Naive B cell (primary cell): ENCODE data around the gene ZPBP2. TPM values are rescaled to one million over a fixed set of nuclear protein-coding genes. Genes with fewer than 3 reads are reported as not detected.
"Not testable (repeated sequence)": the region's sequence is repeated elsewhere in the genome, so short reads cannot be mapped to it uniquely, and the experiment has no call there.

Experiments used
- ATAC-seq, 2 donors: fragments of 150-1000 bp; cut with Tn5 transposase; 2 replicates each; pipeline ENCODE4 v1.10.0; 2021; ENCODE audit warnings: low read depth in 2 of 2, mild to moderate bottlenecking in 2 of 2, moderate library complexity in 2 of 2
- DNase-seq: peaks from one replicate; pipeline ENCODE4 v3.0.0; 2022
- H3K27ac Mint-ChIP-seq, 6 donors: one replicate each; pipeline ENCODE4 v1.8.0; 2020 to 2022; ENCODE audit warnings: mild to moderate bottlenecking in 6 of 6, mixed read lengths in 6 of 6, moderate library complexity in 5 of 6, inconsistent platforms in 2 of 6
- H3K27me3 Mint-ChIP-seq, 3 donors: one replicate each; pipeline ENCODE4 v1.8.0; 2021 to 2022; ENCODE audit warnings: mixed read lengths in 3 of 3, mild to moderate bottlenecking in 1 of 3
- H3K36me3 Mint-ChIP-seq, 2 donors: one replicate each; pipeline ENCODE4 v1.8.0; 2020 to 2022; ENCODE audit warnings: mixed read lengths in 2 of 2, inconsistent platforms in 1 of 2, mild to moderate bottlenecking in 1 of 2
- H3K4me1 Mint-ChIP-seq, 3 donors: one replicate each; pipeline ENCODE4 v1.8.0; 2020 to 2022; ENCODE audit warnings: mixed read lengths in 3 of 3, inconsistent platforms in 1 of 3, mild to moderate bottlenecking in 1 of 3, moderate library complexity in 1 of 3
- H3K4me3 Mint-ChIP-seq, 8 donors: one replicate each; pipeline ENCODE4 v1.8.0; 2020 to 2022; ENCODE audit warnings: mild to moderate bottlenecking in 8 of 8, mixed read lengths in 8 of 8, moderate library complexity in 8 of 8, inconsistent platforms in 2 of 8
- H3K9me3 Mint-ChIP-seq, 7 donors: one replicate each; pipeline ENCODE4 v1.8.0; 2020 to 2022; ENCODE audit warnings: mixed read lengths in 7 of 7, mild to moderate bottlenecking in 5 of 7, inconsistent platforms in 2 of 7, moderate library complexity in 1 of 7
- polyA plus RNA-seq, 6 donors: library from polyadenylated mRNA; unstranded; fragments of 300-500 nt; fragmentation: Illumina TruSeq; gene quantifications; one replicate each; pipeline ENCODE4 v1.2.3, GENCODE V29; 2021; ENCODE audit warnings: low read depth in 6 of 6

ZPBP2 gene
- polyA plus RNA-seq, 6 donors from 2014 or later = 0.16 to 0.80 (median 0.38) TPM; not detected in 1

DNA sequence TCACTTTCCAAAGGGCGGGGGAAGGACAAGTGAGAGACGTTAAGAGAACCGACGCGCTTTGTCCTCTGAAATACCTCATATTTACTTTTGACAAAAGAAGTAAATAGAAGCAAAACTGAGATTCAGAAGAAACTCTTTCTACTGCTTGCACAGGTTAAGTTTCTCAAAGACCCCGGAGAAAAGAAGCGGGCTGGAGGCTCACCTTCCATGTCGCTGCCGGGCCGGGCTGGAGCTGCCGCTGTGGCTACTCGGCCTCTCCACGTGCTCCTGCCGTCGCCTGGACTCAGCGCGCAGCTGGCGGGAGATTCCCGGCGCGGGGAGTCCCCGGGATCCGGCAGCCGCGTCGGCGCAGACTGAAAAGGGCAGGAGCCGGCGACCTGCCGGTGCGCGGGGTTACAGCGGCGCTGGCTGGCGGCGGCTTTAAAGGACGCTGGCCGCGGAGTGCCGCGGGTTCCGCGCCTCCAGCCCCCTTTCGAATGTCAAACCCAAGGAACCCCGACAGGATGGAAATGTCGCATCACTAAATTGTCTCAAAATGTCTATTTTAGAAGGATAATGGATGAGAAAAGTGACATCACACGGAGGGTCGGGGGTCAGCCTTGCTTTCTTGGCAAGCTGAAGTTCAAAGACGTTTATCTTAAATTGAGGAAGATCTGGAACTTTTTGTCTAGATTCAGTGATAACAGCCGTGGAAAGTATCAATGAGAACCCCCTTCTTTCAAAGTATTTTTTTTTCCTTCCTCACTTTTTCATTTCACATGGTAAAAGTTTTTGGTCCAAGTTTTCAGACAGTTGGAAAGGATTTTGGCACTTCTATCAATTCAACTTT is 3.9 kb upstream of the ZPBP2 start, which contains the start of gene IKZF3:
IKZF3 (minus strand) TSS at position 395 of the 829 bp plus-strand sequence; CDS start at position 209, 186 bp downstream.
- H3K4me3 Mint-ChIP-seq = peak within 1 kb of the TSS; percentile 95 to 99 (median 97)
- no peaks in the 10 kb centered on the region for H3K27me3 Mint-ChIP-seq
- peak; percentile 79 for DNase-seq
- peak; percentile 77 to 78 for ATAC-seq
- peaks cover 51 to 54% (median 53%) of the 10 kb centered on the region in 3 donors for H3K4me1 Mint-ChIP-seq
- peak within 1 kb of the TSS; percentile 89 to 99 (median 96) for H3K27ac Mint-ChIP-seq
- H3K9me3 Mint-ChIP-seq = peaks cover 0 to 9% (median 2%) of the 10 kb centered on the region in 7 donors
- peaks cover 11 to 14% of the 10 kb centered on the region in 2 donors for H3K36me3 Mint-ChIP-seq

DNA sequence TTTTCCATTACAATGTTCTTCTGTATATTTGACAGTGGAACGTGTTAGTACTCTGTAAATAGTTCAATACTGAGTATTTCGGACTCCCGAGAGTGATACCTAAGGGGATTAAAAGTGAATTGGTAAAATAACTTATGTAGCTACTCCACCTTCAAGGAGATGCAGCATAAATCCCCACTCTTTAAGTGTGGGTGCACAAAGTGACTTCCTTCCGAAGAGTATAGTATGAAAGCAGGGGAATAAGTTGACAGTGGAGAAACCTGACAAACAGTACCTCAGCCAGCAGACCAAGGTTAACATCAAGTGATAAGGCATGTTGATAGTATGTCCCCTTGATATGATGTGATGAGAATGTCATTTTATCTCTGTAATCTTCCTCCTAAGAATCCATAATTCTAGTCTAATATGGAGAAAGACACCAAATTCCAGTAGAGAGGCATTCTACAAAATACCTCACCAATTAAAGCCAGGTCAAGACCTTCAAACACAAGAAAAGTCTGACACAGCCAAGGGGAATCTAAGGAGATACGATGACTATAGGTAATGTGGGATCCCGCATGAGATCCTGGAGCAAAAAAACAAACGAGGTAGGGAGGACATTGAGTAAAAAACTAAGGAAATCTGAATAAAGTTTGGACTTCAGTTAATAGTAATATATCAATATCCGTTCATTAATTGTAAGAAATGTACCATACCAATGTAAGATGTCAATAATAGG is 1.8 kb upstream of the ZPBP2 start:
- Mint-ChIP-seq H3K36me3 (peaks cover 11% of the 10 kb centered on the region in 2 donors), H3K27ac (peak overlapping the region; percentile 8 to 99 (median 96))

DNA sequence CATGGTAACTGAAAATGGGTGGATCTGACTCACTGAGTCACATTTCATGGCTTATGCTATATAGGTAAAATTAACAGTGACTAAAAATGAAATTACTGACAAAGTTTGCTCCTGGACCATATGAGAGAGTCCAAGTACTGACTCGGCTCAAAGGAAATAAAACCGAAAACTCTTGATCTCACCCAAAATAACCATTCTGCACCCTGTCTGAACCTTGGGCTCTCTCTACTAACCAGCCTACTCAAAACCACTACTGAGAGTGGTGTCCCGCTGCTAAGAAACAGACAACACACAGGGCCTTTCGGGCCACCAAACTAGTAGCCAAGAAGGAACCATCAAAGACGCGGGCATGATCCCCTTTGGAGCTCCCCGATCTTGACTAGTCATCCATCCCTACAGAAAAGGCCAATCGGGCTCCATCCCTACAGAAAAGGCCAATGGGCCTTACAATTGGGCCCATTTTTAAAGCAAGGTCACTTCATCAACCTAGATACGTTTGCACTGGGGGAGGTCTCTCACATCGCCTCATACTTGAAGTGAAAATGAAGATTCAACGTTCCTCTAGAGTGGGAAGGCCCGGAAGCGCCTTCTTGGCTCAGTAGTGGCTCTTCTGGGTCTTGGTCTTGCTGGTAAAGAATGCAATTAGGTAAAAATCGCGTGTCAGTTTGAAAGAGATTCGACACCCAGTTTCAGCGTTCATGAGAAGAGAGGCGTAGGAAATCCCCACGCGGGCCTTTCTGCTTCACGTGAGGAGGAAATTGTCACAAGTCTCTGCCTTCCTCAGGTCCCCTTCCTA is 720 bp upstream of the ZPBP2 start:
- peak; percentile 36 to 41 for ATAC-seq
- peaks cover 0 to 9% (median 2%) of the 10 kb centered on the region in 7 donors for H3K9me3 Mint-ChIP-seq

More for the DNA sequence above, 1.8 kb upstream of the ZPBP2 start:
- H3K9me3 Mint-ChIP-seq = peaks cover 0 to 9% (median 2%) of the 10 kb centered on the region in 7 donors
- ATAC-seq (no peak), DNase-seq (no peak)
- H3K27me3 Mint-ChIP-seq = no peaks in the 10 kb centered on the region
- H3K4me1 Mint-ChIP-seq = peaks cover 45 to 54% (median 52%) of the 10 kb centered on the region in 3 donors
- H3K4me3 Mint-ChIP-seq = peak overlapping the region; percentile 47 to 99 (median 97)

DNA sequence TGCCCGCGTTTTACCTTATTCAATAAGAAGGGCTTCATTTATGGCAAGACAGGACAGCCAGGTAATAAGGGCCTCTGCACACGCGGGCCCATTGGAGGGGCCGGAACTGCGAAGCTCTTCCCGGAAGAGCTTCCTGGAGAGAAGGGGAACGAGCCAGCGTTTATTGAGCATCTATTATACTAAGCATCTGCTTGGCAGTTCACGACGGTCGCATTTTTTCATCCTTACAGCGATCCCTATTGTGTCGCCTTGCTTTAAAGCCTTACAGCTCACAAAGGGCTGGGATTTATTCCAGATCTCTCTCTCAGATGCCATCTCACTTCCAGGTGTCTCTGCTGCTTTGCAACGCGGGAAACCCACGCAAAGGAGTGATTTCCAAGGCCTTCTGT is 546 bp downstream of the ZPBP2 start:
- Mint-ChIP-seq H3K36me3 (peaks cover 3 to 5% of the 10 kb centered on the region in 2 donors), H3K4me1 (peaks cover 46 to 68% (median 54%) of the 10 kb centered on the region in 3 donors), H3K9me3 (peaks cover 0 to 9% (median 2%) of the 10 kb centered on the region in 7 donors), H3K4me3 (peak overlapping the region in 7 of 8 donors; percentile 44 to 98 (median 73)), H3K27ac (peak overlapping the region; percentile 92 to 98 (median 96)), H3K27me3 (no peaks in the 10 kb centered on the region)
- DNase-seq (no peak), ATAC-seq (no peak)

More for the DNA sequence above, 720 bp upstream of the ZPBP2 start:
- H3K36me3 Mint-ChIP-seq = peaks cover 8 to 11% of the 10 kb centered on the region in 2 donors
- no peaks in the 10 kb centered on the region for H3K27me3 Mint-ChIP-seq
- H3K4me3 Mint-ChIP-seq = peak overlapping the region; percentile 56 to 98 (median 77)
- peak overlapping the region; percentile 89 to 99 (median 96) for H3K27ac Mint-ChIP-seq
- peaks cover 40 to 62% (median 49%) of the 10 kb centered on the region in 3 donors for H3K4me1 Mint-ChIP-seq
- DNase-seq = peak; percentile 50

DNA sequence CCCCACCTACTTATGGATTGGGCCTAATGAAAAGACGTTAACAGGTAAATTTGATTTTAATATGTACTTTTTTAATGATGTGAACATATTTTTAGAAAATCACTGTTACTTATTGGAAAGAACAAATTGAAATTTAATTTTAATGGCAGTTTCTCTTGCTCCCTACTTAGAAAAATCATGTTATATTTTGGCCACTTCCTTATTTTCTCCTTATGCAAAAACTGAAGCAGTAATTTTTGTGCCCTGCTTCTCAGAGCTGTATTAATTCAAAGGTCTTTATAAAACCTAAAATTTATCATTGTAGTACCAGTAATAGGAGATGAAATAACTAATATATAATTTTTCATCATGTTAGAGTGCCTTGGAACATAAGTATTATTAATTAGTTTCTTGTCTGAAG is 2.8 kb downstream of the ZPBP2 start:
- Mint-ChIP-seq H3K9me3 (peaks cover 0 to 9% (median 2%) of the 10 kb centered on the region in 7 donors), H3K27ac (peak overlapping the region in 2 of 6 donors; percentile 21 to 49), H3K4me3 (peak overlapping the region in 2 of 8 donors; percentile 13 to 25), H3K36me3 (no peaks in the 10 kb centered on the region), H3K4me1 (peaks cover 37 to 68% (median 38%) of the 10 kb centered on the region in 3 donors), H3K27me3 (no peaks in the 10 kb centered on the region)
- ATAC-seq (no peak), DNase-seq (no peak)

DNA sequence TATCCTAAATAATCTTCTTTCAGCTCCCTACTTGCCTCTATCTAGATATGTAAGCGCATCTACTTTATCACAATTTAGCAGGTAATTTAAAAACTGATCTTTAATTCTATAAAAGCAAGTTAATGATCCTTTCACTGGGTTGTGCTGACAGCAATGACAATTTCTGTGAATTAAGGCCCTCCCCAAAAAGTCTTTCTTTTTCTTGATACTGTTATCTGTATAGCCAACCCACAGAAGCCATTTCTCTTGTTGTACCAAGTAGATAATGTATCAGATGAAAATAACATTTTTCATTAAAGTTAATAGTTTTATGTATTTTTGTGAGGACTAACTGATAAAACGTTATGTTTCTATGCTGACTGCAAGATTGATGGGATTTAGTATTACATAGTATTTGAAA is 3.8 kb downstream of the ZPBP2 start:
- DNase-seq (no peak), ATAC-seq (no peak)
- peaks cover 0 to 9% (median 2%) of the 10 kb centered on the region in 7 donors for H3K9me3 Mint-ChIP-seq
- peak overlapping the region in 1 of 8 donors; percentile 45 for H3K4me3 Mint-ChIP-seq
- H3K27ac Mint-ChIP-seq = peak overlapping the region in 3 of 6 donors; percentile 36 to 61 (median 54)
- no peaks in the 10 kb centered on the region for H3K36me3 Mint-ChIP-seq
- H3K4me1 Mint-ChIP-seq = peaks cover 28 to 64% (median 35%) of the 10 kb centered on the region in 3 donors
- H3K27me3 Mint-ChIP-seq = no peaks in the 10 kb centered on the region

DNA sequence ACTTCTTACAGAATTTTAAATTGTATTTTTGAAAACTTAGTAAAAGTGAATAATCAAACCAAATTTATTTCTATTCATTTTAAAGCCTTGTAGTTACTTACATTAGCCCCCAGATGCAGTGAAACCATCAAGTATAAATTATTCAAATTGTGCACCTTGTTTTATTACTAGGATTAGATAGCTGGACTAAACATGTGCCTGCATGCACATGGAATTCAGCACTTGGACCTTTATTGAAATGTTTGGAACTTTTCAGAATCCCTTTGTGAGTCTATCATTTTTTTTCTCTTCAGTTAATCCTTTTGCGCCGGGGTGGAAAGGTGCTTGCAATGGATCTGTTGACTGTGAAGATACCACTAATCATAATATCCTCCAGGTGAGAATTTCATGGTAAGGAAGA is 4.7 kb downstream of the ZPBP2 start:
- Mint-ChIP-seq H3K36me3 (no peaks in the 10 kb centered on the region), H3K27ac (peak overlapping the region in 3 of 6 donors; percentile 47 to 92 (median 76)), H3K4me1 (peaks cover 19 to 55% (median 26%) of the 10 kb centered on the region in 3 donors), H3K27me3 (no peaks in the 10 kb centered on the region), H3K9me3 (peaks cover 0 to 9% (median 0%) of the 10 kb centered on the region in 7 donors), H3K4me3 (peak overlapping the region in 7 of 8 donors; percentile 28 to 79 (median 65))
- DNase-seq (no peak), ATAC-seq (no peak)

DNA sequence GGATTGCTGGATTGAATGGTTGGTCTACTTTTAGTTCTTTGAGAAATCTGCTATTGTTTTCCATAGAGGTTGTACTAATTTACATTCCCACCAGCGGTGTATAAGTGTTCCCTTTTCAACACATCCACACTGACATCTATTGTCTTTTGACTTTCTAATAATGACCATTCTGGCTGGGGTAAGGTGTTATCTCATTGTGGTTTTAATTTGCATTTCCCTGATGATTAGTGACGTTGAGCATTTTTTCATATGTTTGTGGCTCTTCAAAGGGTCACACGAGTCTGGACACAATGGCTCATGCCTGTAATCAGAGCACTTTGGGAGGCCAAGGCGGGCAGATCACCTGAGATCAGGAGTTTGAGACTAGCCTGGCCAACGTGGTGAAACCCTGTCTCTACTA is 18.1 kb downstream of the ZPBP2 start:
- not testable (repeated sequence) for H3K27me3 Mint-ChIP-seq, H3K36me3 Mint-ChIP-seq, H3K9me3 Mint-ChIP-seq, H3K4me3 Mint-ChIP-seq, DNase-seq, ATAC-seq
- peaks cover 10 to 31% (median 14%) of the 10 kb centered on the region in 3 donors for H3K4me1 Mint-ChIP-seq
- H3K27ac Mint-ChIP-seq = peak overlapping the region in 1 of 6 donors; percentile 44

DNA sequence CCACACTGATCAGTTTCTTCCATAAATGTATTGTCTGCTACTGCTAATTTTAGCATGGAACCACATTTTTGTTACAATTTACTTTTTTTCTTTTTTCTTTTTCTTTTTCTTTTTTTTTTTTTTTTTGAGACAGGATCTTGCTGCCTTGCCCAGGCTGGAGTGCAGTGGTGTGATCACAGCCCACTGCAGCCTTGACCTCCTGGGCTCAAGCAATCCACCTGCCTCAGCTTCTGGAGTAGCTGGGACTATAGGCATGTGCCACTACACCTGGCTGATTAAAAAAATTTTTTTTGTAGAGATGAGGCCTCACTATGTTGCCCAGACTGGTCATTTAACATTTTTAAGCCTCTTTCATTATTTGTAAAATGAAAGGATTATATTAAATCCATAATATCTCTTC is 19.1 kb downstream of the ZPBP2 start:
- Mint-ChIP-seq H3K4me3 (no peak overlapping the region), H3K4me1 (peaks cover 6 to 24% (median 11%) of the 10 kb centered on the region in 3 donors), H3K27ac (no peak overlapping the region), H3K9me3 (no peaks in the 10 kb centered on the region), H3K36me3 (no peaks in the 10 kb centered on the region), H3K27me3 (no peaks in the 10 kb centered on the region)
- DNase-seq = no peak
- ATAC-seq = no peak

DNA sequence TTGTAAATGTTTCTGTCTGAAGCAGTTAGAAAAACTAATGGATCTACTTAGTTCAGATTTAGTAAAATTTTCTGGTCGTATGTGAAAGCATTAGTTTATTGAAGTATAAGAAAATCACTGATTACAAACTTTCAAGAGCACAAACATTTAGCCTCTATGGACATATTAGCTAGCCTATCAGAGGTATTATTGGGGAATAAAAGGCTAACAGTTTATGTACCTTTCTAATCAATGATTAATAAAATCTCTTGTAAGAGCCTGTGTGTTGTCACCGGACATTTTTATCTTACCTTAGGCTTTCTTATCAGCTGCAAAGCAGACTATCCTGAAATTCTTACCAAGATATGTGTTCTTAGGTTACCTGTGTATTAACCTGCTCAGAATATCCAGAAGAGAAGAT is 21.2 kb downstream of the ZPBP2 start:
- ATAC-seq (no peak), DNase-seq (no peak)
- Mint-ChIP-seq H3K27me3 (no peaks in the 10 kb centered on the region), H3K4me3 (no peak overlapping the region), H3K36me3 (no peaks in the 10 kb centered on the region), H3K27ac (peak overlapping the region in 1 of 6 donors; percentile 9), H3K4me1 (peaks cover 9 to 35% (median 11%) of the 10 kb centered on the region in 3 donors), H3K9me3 (no peaks in the 10 kb centered on the region)

DNA sequence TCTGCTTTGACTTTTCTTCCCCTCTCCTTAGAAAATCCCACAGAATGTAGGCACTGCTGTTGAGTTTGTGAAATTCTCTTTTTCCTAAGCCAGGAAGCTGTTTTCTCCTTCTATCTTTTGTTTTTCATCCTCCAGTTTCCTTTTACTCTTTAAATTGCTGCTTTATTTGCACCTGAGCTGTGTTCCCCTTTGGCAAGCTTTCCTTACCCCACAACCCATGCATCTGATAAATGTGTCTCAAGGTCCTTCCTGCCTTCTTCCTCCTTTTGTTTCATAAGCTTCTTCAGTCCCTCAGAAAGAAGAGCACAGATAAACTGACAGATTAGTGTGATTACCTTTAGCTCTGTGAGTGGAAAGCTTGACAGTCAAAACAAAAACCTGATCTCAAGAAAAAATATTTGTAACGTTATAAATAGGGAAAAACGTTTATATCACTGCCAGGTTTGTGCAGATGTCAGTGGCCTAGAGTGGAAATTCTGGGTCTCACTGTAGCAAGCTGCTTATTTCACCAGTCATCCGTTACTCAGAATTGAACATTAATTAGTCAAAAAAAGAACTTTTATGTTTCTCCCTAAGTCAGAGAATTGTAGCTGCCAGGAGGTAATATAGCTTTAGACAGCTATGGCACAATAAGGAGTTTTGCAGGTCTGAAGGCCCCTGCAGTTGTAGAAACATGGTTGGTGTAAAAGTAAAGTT is 26.8 kb downstream of the ZPBP2 start:
- H3K27me3 Mint-ChIP-seq = no peaks in the 10 kb centered on the region
- peak overlapping the region; percentile 43 to 97 (median 65) for H3K27ac Mint-ChIP-seq
- peaks cover 12 to 37% (median 12%) of the 10 kb centered on the region in 3 donors for H3K4me1 Mint-ChIP-seq
- peak overlapping the region in 4 of 8 donors; percentile 12 to 71 (median 24) for H3K4me3 Mint-ChIP-seq
- DNase-seq (peak; percentile 2), ATAC-seq (peak in 1 of 2 donors; percentile 58)
- H3K9me3 Mint-ChIP-seq = no peaks in the 10 kb centered on the region
- H3K36me3 Mint-ChIP-seq = peaks cover 0 to 6% of the 10 kb centered on the region in 2 donors

DNA sequence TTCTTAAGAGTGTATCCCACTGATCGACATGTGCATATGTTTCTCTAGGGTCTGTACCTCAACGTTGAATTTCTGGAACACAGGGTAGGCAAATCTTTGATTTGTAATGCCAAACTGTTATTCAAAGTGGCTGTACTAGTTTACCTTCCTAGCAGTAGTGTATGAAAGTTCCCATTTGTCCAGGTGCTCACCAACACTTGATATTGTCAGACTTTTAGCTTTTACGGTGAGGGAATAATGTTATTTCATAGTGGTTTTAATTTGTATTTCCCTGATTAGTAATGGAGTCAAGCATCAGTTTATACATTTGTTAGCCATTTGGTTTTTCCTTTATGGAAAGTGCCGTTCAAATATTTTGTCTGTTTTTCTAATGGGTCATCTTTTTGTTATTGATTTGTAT is 30.1 kb downstream of the ZPBP2 start:
- no peak for ATAC-seq
- Mint-ChIP-seq H3K36me3 (peaks cover 0 to 6% of the 10 kb centered on the region in 2 donors), H3K27me3 (no peaks in the 10 kb centered on the region), H3K27ac (peak overlapping the region in 1 of 6 donors; percentile 58), H3K4me1 (peaks cover 9 to 24% (median 12%) of the 10 kb centered on the region in 3 donors), H3K9me3 (no peaks in the 10 kb centered on the region), H3K4me3 (no peak overlapping the region)
- no peak for DNase-seq
